ENCODE data around the gene DGKH. TPM values are rescaled to one million over a fixed set of nuclear protein-coding genes. Genes with fewer than 3 reads are reported as not detected.
A peak's percentile ranks its signal among the peaks of the same experiment; 100 is the strongest.

DGKH gene
- total and polyA plus RNA-seq, 8 donors: 0.61 to 41.5 (median 11.7) TPM

DNA sequence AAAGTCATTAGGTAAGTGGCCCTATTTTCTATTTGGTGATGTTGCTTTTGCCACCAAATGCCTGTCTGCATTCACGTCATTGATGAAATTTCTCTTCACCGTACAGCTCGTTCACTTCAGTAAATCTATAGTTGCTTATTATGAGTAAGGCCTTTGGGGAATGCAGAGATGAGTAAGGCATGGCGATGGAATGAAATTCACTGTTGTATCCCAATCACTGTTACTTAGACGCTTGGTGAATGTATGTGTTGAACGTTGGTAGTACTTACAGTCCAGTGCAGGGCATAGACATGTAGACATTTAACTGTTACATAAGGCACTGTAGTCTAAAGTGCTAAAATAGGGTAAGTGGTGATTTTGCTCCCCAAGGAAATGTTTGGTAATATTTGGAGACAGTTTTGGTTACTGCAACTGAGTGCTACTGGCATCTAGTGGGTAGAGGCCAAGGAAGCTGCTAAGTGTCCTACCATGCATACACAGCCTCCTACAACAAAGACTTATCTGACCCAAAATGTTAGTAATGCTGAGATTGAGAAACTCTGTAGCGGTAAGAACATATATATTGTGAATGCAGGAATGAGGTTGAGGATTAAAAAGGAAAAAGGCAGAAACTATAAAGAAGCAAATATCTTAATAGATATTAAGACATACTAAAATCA lies 229.3 kb downstream of the DGKH start:
- no peaks in the 10 kb centered on the region for H3K36me3 ChIP-seq
- H3K27me3 ChIP-seq: no peaks in the 10 kb centered on the region
- no peak overlapping the region for H3K4me3 ChIP-seq
- H3K27ac ChIP-seq: no peak overlapping the region
- H3K9me3 ChIP-seq: no peaks in the 10 kb centered on the region
- TF ChIP-seq, protein P1, sequence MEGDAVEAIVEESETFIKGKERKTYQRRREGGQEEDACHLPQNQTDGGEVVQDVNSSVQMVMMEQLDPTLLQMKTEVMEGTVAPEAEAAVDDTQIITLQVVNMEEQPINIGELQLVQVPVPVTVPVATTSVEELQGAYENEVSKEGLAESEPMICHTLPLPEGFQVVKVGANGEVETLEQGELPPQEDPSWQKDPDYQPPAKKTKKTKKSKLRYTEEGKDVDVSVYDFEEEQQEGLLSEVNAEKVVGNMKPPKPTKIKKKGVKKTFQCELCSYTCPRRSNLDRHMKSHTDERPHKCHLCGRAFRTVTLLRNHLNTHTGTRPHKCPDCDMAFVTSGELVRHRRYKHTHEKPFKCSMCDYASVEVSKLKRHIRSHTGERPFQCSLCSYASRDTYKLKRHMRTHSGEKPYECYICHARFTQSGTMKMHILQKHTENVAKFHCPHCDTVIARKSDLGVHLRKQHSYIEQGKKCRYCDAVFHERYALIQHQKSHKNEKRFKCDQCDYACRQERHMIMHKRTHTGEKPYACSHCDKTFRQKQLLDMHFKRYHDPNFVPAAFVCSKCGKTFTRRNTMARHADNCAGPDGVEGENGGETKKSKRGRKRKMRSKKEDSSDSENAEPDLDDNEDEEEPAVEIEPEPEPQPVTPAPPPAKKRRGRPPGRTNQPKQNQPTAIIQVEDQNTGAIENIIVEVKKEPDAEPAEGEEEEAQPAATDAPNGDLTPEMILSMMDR (IDR thresholded peaks at IDR 0.05): no peak
- TF ChIP-seq EP300 (IDR thresholded peaks at IDR 0.05) (no peak), POLR2A (IDR thresholded peaks at IDR 0.05) (no peak), POLR2AphosphoS5 (IDR thresholded peaks at IDR 0.05) (no peak)
- no peak for DNase-seq
- intact Hi-C loops (cut with DNase I; ENCODE audit: low total_unique reads): no loop called here
- peaks cover 17 to 75% (median 45%) of the 10 kb centered on the region in 4 donors for H3K4me1 ChIP-seq
- 87 to 95% (median 91%) methylated on average over 7 of the region's 7 CpGs for WGBS, 5 donors

GRCh38 chr13:42279080-42279479 lies 230.6 kb downstream of the DGKH start:
- H3K27me3 ChIP-seq: no peaks in the 10 kb centered on the region
- 74 to 84% (median 81%) methylated on average over 6 of the region's 6 CpGs for WGBS, 5 donors
- TF ChIP-seq EP300 (IDR thresholded peaks at IDR 0.05) (no peak), POLR2AphosphoS5 (IDR thresholded peaks at IDR 0.05) (no peak), POLR2A (IDR thresholded peaks at IDR 0.05) (no peak)
- TF ChIP-seq, protein P1 (IDR thresholded peaks at IDR 0.05): no peak
- H3K4me3 ChIP-seq: no peak overlapping the region
- H3K27ac ChIP-seq: no peak overlapping the region
- no peaks in the 10 kb centered on the region for H3K9me3 ChIP-seq
- peaks cover 11 to 75% (median 41%) of the 10 kb centered on the region in 4 donors for H3K4me1 ChIP-seq
- DNase-seq: no peak
- intact Hi-C loops (cut with DNase I; ENCODE audit: low total_unique reads): no loop called here
- H3K36me3 ChIP-seq: no peaks in the 10 kb centered on the region

DNA sequence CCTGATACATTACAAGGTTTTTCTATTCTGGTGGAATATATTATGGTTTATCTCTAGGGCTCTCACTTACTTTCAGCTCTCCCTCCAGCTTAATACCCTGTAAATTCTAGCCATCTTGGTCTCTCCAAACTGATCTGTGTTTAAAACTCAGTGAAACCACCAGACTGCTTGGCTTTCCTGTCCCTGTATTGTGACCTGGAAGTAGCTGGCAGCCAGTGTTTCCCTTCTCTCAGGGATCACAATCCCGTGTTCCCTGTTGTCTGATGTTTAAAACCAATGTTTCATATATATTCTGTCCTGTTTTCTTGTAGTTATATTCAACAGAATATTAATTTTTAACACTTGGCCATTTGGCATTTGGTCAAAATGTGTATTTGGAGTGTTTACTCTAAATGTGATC lies 231.5 kb downstream of the DGKH start:
- no peaks in the 10 kb centered on the region for H3K27me3 ChIP-seq
- DNase-seq: no peak
- no peak for TF ChIP-seq EP300 (IDR thresholded peaks at IDR 0.05)
- TF ChIP-seq POLR2AphosphoS5 (IDR thresholded peaks at IDR 0.05): no peak
- TF ChIP-seq, protein P1 (IDR thresholded peaks at IDR 0.05): no peak
- no peak for TF ChIP-seq POLR2A (IDR thresholded peaks at IDR 0.05)
- 22 to 36% (median 25%) methylated on average over 1 of the region's 1 CpG for WGBS, 5 donors
- H3K9me3 ChIP-seq: no peaks in the 10 kb centered on the region
- peaks cover 10 to 68% (median 38%) of the 10 kb centered on the region in 4 donors for H3K4me1 ChIP-seq
- H3K4me3 ChIP-seq: no peak overlapping the region
- intact Hi-C loops (cut with DNase I; ENCODE audit: low total_unique reads): no loop called here
- H3K36me3 ChIP-seq: no peaks in the 10 kb centered on the region
- H3K27ac ChIP-seq: peak overlapping the region in 1 of 5 donors; percentile 52

- intact Hi-C loops (cut with DNase I; ENCODE audit: low total_unique reads): no loop called here
- WGBS, 5 donors: 44 to 67% (median 53%) methylated on average over 2 of the region's 2 CpGs
- H3K27ac ChIP-seq: no peak overlapping the region
Observed at GRCh38 chr13:42280537-42280936, 232.1 kb downstream of the DGKH start.

More at GRCh38 chr13:42280537-42280936, 232.1 kb downstream of the DGKH start:
- Histone ChIP-seq H3K4me1 (peaks cover 10 to 63% (median 36%) of the 10 kb centered on the region in 4 donors), H3K36me3 (no peaks in the 10 kb centered on the region), H3K4me3 (no peak overlapping the region), H3K27me3 (no peaks in the 10 kb centered on the region), H3K9me3 (no peaks in the 10 kb centered on the region)
- TF ChIP-seq, protein P1 (IDR thresholded peaks at IDR 0.05): no peak
- TF ChIP-seq POLR2A (IDR thresholded peaks at IDR 0.05) (no peak), POLR2AphosphoS5 (IDR thresholded peaks at IDR 0.05) (no peak), EP300 (IDR thresholded peaks at IDR 0.05) (no peak)
- DNase-seq: no peak
